ENCODE results near the gene CNTFR.
"Not testable (repeated sequence)": the region's sequence is repeated elsewhere in the genome, so short reads cannot be mapped to it uniquely, and the experiment has no call there.

CNTFR gene, protein sequence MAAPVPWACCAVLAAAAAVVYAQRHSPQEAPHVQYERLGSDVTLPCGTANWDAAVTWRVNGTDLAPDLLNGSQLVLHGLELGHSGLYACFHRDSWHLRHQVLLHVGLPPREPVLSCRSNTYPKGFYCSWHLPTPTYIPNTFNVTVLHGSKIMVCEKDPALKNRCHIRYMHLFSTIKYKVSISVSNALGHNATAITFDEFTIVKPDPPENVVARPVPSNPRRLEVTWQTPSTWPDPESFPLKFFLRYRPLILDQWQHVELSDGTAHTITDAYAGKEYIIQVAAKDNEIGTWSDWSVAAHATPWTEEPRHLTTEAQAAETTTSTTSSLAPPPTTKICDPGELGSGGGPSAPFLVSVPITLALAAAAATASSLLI

DNA sequence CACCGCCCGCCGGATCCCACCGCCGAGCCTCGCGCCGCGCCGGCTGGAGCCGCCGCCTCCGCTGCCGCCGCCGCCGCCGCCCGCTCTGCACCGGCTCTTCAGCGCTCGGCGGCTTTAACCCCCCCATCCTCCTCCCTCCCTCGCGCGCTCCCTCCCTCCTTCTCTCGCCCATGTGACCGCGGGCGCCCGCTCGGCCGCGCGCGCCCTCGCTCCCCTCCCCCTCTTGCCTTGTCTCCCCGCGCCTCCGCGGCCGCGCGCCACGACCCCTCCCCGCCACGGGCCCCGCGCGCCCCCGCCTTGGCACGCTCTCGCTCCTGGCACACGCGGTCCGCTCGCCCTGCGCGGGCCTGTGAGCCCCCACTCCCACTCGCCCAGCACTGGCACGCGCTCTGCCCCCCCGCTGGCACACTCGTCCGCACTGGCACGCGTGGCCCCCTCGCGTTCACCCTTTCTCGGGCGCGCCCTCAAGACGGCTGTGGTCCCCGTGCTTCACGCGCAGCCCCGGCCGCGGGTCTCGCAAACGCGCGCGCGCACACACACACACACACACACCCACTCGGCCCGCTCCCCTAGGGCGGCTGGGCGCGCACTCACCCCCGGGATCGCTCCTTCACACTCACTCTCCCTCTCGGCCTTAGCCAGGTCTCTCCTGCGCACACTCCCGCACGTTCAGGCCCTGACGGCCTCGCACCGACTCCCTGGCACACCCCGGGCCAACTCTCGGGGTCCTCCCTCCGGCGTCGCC lies at the start of gene CNTFR:
Gene CNTFR (minus strand): TSS at position 89 of the 745 bp plus-strand sequence. CDS start 20,743 bp downstream, outside the sequence.
- no peak for DNase-seq (ENCODE audit: low read depth in 2 of 2, low spot score in 1 of 2)

DNA sequence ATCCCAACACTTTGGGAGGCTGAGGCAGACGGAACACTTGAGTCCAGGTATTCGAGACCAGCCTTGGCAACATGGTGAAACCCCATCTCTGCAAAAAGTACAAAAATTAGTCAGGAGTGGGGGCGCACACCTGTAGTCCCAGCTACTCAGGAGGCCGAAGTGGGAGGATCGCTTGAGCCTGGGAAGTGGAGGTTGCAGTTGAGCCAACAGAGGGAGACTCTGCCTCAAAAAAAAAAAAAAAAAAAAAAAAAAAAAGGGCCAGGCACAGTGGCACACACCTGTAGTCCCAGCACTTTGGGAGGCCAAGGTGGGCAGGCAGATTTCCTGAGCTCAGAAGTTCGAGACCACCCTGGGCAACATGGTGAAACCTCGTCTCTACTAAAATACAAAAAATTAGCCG lies 49.8 kb upstream of the CNTFR start:
- not testable (repeated sequence) for DNase-seq (ENCODE audit: low read depth in 2 of 2, low spot score in 1 of 2)

DNA sequence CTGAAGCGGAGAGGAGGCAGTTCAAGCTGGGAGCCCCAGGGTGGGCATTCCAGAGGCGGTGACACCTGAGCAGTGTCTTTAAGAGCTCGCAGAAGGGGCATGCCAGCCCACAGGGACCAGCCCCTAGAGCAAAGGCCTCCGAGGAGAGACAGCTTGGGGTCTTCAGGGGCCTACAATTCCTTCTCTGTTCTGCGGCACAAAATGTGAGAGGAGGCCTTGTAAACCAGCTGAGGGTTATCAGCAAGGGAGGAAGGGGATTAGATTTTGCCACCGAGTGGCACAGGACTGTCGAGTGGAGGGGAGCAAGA lies 48.6 kb upstream of the CNTFR start:
- no peak for DNase-seq (ENCODE audit: low read depth in 2 of 2, low spot score in 1 of 2)

DNA sequence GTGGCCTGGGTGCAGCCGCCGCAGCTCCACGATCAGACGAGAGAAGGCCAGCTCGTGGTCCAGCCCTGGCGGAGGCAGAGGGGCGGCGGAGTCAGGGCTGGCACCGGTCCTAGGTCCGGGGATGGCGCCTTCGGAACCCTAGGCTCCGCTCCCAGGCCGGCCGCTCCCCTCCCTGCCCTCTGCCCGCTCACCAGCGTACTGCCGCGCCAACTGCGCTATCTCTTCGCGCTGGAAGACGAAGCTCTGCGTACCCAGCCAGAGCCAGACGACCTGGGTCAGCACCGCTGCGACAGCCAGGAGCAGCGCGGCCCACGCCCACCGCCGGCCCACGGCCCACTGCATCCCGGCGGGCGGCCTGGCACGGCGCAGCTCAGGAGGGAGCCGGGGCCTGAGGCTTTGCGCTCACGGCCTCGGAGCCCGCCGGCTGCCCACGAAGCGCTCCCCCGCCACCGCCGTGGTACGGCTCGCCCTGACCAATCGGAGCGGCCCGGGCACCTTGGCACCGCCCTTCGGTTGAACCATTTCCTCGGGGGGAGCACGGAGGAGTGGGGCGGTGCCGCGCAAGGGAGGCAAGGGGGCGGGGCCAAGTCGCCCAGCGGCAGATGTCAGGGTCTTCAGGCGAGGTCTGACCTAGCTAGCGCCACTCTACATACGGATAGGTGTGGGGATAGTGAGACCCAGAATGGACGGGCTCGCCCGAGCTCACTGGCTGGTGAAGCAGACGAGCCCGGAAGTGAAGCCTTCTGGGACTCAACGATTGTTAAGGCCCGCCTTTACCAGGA lies 48.0 kb upstream of the CNTFR start, which contains the start of gene SIGMAR1:
Gene SIGMAR1 (minus strand): TSS at position 432 of the 782 bp plus-strand sequence. CDS start 90 bp downstream, at position 342.
- peak; percentile 82 to 92 for DNase-seq (ENCODE audit: low read depth in 2 of 2, low spot score in 1 of 2)

DNA sequence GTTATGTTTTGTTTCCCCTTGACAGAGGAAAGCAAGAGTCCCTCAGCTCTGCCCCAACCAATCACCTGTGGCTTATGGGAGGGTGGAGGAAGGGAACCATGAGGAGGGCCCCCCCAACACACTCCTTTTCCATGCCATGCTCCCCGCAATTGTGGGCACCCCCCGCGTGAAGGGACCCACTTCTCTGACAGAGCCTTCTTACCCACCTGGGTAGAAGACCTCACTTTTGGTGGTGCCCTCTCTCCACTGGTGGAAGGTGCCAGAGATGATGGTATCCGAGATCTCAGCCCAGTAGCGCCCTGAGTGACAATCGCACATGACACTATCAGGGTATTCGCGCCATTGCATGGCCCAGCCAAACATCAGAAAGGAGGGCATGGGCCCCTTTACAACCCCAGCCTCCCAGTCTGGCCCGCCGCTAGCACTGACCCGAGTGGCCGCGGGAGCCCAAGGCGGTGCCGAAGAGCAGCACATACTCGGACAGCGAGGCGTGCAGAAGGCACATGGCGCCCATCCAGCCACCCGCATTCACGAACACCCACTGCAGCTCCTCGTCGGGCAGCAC lies 47.3 kb upstream of the CNTFR start:
- DNase-seq (ENCODE audit: low read depth in 2 of 2, low spot score in 1 of 2): no peak

DNA sequence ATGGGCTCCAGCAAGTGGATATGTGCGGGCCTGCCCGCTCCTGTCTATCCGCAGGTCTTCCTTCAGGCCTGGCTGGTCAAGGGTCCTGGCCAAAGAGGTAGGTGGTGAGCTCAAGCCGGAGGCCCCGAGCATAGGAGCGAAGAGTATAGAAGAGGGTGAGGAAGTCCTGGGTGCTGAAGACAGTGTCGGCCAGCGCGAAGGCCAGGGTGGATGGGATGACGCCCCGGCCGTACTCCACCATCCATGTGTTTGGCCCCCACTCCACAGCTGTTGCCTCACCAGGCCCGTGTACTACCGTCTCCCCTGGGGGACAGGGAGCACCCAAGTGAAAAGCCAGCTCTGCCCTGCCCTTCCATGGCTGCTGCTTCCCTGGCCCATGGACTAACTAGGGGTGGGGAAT lies 46.0 kb upstream of the CNTFR start:
- no peak for DNase-seq (ENCODE audit: low read depth in 2 of 2, low spot score in 1 of 2)

DNA sequence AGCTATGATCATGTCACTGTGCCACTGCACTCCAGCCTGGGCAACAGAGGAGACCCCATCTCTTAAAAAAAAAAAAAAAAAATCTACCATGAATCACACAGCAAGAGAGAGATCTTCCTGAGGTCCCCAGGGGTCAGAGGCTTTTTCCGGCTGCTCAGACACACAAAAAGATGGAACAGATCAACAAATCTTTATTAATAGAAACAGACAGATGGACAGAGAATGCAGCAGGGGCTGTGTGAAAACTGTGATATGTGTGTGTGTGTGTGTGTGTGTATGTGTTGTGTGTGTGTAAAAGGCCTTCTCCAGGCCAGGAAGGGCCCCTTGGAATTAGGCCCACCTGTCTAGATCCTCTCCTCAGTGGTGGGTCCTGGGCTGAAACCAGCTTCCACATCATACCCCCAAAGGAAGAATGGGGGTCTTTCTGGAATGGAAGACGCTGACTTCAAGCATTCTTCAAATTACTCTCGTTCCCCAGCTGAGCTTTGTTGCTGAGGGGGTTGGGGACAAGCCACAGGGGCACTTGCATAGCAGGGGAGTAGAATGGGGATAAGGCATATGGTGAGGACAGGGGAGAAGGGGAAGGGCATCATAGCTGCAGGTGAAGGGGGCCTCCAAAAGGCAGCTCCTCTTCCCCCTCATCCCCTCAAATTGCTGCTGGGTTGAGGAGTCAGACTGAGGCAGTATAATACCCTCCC lies 45.2 kb upstream of the CNTFR start:
- DNase-seq (ENCODE audit: low read depth in 2 of 2, low spot score in 1 of 2): no peak

DNA sequence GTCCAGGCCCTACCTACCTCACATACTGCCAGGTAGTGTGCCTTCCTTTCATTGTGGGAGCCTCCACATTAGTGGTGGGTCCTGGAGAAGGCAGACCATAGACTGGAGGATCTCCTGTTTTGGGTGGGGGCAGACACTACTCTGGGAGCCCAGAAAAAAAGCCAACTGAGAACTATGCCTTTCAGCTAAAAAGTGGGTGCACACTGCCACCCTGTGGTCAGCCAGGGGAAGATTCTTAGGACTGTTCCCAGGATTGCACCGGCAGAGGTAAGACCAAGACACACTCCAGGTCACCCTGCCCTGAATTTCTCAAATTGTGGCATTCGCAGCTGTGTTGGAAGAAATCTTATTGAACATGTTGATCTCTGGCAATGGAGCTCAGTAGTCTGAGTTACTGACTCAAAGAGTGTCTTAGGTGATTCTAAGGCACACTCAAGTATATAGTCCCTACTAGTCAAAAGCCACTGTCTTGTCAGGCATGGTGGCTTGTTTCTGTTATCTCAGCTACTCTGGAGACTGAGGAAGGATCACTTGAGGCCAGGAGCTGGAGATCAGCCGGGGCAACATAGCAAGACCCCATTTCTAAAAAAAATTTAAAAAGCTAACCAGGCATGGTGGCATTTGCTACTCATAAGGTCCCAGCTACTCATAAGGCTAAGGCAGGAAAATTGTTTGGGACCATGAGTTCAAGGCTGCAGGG lies 44.5 kb upstream of the CNTFR start:
- peak in 1 of 2 donors; percentile 55 for DNase-seq (ENCODE audit: low read depth in 2 of 2, low spot score in 1 of 2)

DNA sequence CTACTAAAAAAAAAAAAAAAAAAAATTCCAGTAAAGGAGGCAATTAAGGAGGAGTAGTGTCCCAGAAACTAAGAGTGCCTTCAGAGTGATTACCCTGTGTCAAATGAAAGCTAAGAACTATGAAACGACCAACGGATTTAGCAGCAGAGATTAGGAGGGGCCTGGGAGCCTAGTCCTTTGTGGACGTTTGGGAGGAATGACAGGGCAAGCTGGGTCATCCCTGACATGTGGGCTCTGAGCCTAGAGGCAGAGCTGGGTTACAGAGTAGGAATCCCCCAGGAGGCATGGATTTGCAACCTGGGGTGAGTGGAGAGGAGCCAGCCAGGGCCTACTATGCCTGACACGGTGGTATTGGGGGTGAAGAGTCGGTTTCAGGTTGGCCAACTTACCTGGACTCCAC lies 43.6 kb upstream of the CNTFR start:
- DNase-seq (ENCODE audit: low read depth in 2 of 2, low spot score in 1 of 2): no peak

DNA sequence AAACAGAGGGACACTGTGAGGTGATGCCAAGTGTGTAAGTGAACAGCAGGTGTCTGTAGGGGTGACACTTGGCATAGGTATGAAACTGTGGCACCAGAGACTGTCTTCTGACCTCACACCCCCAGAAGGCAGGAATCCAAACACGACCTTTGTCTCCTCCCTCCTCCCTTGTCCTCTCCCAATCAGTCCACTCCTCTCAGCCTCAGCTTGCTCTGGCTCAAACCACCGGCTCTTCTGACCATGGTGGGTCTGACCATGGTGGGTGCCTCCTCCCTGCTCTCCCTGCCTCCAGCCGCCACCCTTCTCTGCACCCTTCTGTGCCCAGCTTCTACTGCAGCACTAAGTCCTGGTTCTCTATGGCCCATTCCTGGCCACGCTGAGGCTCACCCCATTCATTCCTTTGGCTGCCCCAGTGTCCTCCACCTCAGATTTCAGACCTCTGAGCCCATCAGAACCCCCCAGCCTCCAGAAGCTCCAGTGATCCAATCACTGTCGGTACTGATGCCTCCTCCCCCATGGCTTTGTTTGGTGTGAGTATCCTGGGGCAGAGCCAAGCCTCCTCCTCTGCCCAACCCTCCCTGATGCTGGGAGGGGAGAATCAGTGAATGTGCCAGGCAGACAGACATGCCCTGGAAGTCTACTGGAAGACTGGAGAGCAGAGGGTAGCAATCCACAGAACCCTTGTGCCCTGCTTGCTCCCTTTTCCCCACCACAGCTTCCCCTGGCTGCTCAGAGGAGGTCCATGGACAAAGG lies 41.1 kb upstream of the CNTFR start:
- DNase-seq (ENCODE audit: low read depth in 2 of 2, low spot score in 1 of 2): no peak

DNA sequence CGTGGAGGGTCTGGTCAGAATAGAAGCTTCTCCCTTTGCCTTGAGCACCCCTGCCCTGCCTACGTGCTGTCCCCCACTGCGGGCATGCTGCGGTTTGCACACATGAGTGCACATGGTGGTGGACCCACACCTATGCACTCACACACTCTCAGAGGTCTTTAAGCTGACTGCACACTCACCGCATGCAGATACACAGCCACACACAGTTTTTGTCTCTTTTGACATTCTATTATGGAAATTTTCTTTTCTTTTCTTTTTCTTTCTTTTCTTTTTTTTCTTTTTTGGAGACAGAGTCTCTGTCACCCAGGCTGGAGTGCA lies 39.9 kb upstream of the CNTFR start:
- DNase-seq (ENCODE audit: low read depth in 2 of 2, low spot score in 1 of 2): no peak

DNA sequence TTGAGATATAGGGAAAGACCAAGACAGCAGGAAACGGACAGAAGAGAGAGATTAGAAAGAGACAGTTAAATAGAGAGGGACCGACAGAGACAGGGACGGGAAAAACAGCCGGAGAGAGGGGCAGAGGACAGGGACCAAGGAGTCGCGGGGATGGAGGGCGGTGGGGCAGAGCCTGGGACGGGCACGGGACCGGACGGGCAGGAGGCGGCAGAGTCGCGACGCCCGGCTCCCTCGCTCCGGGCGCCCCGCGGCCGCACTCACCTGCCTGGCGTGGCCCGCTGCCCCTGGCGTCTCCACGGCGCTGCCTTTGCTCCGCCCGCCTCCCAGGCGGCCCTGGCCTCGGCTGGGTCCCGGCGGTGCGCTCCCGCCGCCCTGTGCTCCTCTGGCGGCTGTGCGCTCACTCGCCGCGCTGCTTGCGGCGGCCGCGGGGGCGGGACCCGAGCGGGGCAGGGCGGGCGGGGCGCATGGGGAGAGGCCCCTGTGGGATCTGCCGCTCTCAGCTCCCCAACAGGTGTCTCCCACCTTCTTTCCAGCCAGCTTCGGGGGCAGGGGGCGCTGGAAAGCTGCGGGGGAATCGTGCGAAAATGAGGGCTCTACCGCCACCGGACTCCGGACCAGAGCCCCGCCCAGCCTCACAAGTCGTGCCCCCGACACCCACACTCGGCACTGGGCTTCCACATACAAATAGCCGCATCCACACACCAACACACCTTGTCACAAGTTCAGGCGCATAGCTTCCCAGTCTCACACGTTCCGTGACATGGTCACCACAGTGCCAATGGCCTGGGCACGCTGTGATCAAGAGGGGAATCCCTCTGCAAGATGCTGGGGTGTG lies 39.3 kb upstream of the CNTFR start, which contains the start of gene ARID3C:
Gene ARID3C (minus strand): TSS at position 411 of the 835 bp plus-strand sequence. CDS start 1,052 bp downstream, outside the sequence.
- no peak for DNase-seq (ENCODE audit: low read depth in 2 of 2, low spot score in 1 of 2)

DNA sequence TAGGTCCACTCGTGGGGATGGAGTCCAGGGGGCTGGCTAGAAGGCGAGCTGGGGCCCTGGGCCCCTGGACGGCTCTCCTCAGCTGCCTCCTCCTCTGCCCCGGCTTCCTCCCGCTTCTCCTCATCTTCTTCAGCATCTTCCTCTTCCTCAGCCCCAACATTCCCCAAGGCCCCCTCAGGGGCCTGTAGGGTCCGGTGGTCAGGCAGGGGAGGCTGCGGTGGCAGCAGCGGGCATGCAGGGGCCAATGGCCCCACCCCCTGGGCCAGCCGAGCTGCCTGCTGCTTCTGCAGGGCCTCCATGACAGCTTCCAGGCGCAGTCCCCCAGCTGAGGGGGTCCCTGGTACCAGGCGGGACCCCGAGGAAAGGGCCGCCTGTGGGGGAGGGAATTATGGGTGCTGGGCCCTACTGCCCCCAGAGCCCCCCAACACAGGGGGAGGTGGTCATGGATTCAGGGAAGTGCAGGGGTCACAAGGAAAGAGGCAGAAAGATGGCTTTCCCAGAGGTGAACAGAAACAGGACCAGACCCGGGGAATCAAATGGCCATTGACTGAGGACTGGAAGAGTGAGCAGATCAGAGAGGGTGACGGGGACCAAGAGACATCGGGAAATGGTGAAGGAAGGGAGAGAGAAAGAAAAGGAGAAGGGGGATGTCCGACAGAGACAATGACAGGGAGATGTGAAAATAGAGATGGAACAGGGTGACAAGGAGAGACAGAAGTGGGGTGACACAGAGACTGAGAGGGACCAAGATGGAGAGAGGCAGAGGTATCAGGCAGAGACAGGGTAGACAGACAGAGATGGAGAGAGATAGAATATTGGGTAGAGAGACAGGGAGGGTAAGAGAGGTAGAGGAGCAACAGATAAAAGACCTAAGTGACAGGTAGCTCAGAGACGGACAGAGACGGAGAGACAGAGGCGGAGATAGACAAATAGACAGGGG lies 38.5 kb upstream of the CNTFR start:
- no peak for DNase-seq (ENCODE audit: low read depth in 2 of 2, low spot score in 1 of 2)

DNA sequence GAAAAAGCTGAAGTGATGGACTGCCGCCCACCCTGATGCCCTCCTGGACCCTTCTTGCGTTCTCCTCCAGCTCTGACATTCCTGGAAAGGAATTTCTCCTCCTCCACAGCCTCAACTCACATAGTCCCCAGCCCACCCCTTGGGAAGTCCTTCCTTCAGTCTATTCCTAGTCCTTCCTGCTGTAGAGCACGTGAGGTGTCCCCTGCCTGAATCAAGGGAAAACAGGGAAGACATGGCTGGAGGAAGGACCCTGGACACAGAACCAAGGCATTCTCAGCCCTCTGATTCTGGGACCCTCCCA lies 35.6 kb upstream of the CNTFR start:
- DNase-seq (ENCODE audit: low read depth in 2 of 2, low spot score in 1 of 2): no peak

DNA sequence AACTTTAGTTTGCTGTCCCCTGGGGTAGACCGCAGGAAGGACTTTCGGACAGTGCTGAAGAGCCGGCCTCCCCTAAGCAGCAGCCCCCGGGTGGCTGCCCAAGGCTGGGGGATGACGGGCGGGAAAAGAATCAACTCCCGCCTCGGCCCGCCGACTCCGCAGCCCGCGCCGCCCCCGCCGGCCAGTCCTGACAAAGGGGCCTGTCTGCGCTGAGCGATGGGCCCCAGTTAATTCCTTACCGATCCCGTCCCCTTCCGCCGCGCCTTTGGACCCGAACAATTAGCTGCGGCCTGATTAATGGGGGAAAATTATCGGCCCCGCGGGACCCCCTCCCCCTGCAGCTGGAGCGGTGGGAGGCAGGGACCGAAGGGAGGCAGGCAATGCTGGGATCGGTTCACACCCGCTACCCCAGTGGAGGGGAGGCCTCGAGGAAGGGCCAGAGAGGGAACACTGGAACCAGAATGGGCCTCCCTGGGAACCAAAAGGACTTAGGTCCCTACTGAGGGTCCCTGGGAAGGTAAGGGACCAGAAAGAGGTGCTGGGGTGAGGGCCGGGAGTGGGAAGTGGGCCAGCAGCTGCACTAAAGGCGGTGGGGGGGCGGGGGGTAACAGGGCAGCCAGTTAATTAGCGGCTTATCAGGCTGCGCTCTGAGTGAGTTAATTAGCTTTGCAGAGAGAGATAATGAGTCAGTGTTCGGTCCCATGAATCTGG lies 35.1 kb upstream of the CNTFR start:
- no peak for DNase-seq (ENCODE audit: low read depth in 2 of 2, low spot score in 1 of 2)

DNA sequence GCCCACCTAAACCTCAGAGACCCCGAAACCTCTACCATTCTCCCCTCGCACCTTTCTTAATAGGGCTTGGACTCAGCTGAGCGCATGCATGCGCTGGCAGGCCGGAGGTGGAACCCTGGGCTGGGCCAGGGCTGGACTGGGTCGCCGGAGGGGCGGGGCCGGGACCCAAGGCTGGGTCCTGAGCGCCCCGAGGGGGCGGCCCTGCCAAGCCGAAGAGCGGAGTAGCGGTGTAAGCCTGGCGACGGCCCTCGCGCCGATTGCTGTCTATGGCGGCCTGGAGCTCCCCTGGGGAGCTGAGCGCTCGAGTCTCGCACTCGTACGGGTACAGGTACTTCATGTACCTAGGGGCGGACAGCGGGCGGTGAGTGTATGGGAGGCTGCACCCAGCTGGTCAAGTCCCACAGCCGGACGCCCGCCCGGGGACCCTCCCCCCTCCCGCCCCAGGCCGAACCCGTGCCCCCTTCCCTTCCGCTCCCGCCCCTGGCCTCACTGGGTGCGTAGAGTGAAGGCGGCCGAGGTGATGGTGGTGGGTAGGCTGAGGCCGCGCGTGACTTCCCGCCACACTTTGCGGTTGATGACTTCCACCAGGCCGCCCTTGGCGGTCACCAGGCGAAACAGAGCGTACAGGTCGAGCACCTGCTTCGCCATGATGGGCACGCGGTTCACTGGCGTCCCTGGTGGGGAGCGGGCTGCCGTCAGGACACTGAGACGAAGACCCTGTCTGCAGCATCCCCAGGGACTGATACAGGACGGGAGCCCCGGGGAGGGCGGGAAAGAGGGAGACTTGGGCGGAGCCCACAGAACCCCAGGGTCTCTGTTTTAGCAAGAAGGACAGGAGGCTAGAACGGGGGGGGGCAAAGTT lies 34.1 kb upstream of the CNTFR start:
- DNase-seq (ENCODE audit: low read depth in 2 of 2, low spot score in 1 of 2): no peak
